HG03565 (cell line): ENCODE data around the gene GABRA5.

ENCODE experiments used
- ATAC-seq: cut with Tn5 transposase; IDR thresholded peaks from one replicate; pipeline ENCODE4 v1.9.1; 2021; ENCODE audit warnings: mild to moderate bottlenecking, moderate library complexity; ENCODE audit not compliant: unreplicated experiment

GABRA5 gene

GRCh38 chr15:26921433-26921832, 54.6 kb downstream of the GABRA5 start:
- no peak for ATAC-seq

GRCh38 chr15:26926081-26926480, 59.2 kb downstream of the GABRA5 start:
- ATAC-seq: no peak

- ATAC-seq: no peak
These were observed 61.2 kb downstream of the GABRA5 start for GRCh38 chr15:26928051-26928450.

GRCh38 chr15:26929588-26929987, 62.7 kb downstream of the GABRA5 start:
- no peak for ATAC-seq

GRCh38 chr15:26934848-26935247, 68.0 kb downstream of the GABRA5 start:
- no peak for ATAC-seq

GRCh38 chr15:26935322-26935721, 68.5 kb downstream of the GABRA5 start:
- ATAC-seq: no peak

- no peak for ATAC-seq
These were observed 69.6 kb downstream of the GABRA5 start for GRCh38 chr15:26936502-26936901.

GRCh38 chr15:26937134-26937533, 70.3 kb downstream of the GABRA5 start:
- no peak for ATAC-seq

- ATAC-seq: no peak
These were observed 72.5 kb downstream of the GABRA5 start for GRCh38 chr15:26939398-26939797.

GRCh38 chr15:26941489-26941888, 74.6 kb downstream of the GABRA5 start:
- ATAC-seq: no peak

- no peak for ATAC-seq
These were observed 77.0 kb downstream of the GABRA5 start for GRCh38 chr15:26943866-26944265.

GRCh38 chr15:26945046-26945445, 78.2 kb downstream of the GABRA5 start:
- no peak for ATAC-seq

- no peak for ATAC-seq
These were observed 83.1 kb downstream of the GABRA5 start for GRCh38 chr15:26950001-26950400.

GRCh38 chr15:26954403-26954802, 87.5 kb downstream of the GABRA5 start:
- no peak for ATAC-seq

GRCh38 chr15:26967719-26968269, 100.9 kb downstream of the GABRA5 start:
- ATAC-seq: no peak

GRCh38 chr15:26968806-26969205, 101.9 kb downstream of the GABRA5 start:
- ATAC-seq: no peak

GRCh38 chr15:26970712-26971210, 103.9 kb downstream of the GABRA5 start, which contains the start of gene GABRG3:
GABRG3 (plus strand) TSS chr15:26971181.
- no peak for ATAC-seq

GRCh38 chr15:26971271-26972018, 104.6 kb downstream of the GABRA5 start:
- ATAC-seq: no peak

- no peak for ATAC-seq
These were observed 105.8 kb downstream of the GABRA5 start for GRCh38 chr15:26972636-26973035.

- ATAC-seq: no peak
These were observed 107.4 kb downstream of the GABRA5 start for GRCh38 chr15:26974120-26974780.

GRCh38 chr15:26981492-26981891, 114.6 kb downstream of the GABRA5 start:
- ATAC-seq: no peak

GRCh38 chr15:26983822-26984221, 117.0 kb downstream of the GABRA5 start:
- no peak for ATAC-seq
